Karpas-422 (cell line): ENCODE measurements around the gene WDR64. TPM values are rescaled to one million over a fixed set of nuclear protein-coding genes. Genes with fewer than 3 reads are reported as not detected.

Experiments used
- DNase-seq: peaks from one replicate; pipeline ENCODE4 v3.0.0-alpha.2; 2015
- H2AFZ ChIP-seq: fragments of 200-600 bp; sonication (generic); 2 replicates; pipeline ENCODE4 v1.6.1; 2014; ENCODE audit warnings: antibody characterized with exemption, low read length, mixed read lengths
- H3K27ac ChIP-seq: fragments of 200-600 bp; sonication (generic); 2 replicates; pipeline ENCODE4 v1.5.1; 2014; ENCODE audit warnings: mild to moderate bottlenecking, low read length, moderate library complexity
- H3K27me3 ChIP-seq: fragments of 200-600 bp; sonication (generic); 2 replicates; pipeline ENCODE4 v1.6.1; 2014; ENCODE audit warnings: low read length, mixed read lengths
- H3K36me3 ChIP-seq: fragments of 200-600 bp; sonication (generic); 2 replicates; pipeline ENCODE4 v1.6.1; 2014; ENCODE audit warnings: low read length, mixed read lengths; ENCODE audit not compliant: insufficient read depth
- H3K4me1 ChIP-seq: fragments of 200-600 bp; sonication (generic); 2 replicates; pipeline ENCODE4 v1.6.1; 2014; ENCODE audit warnings: mild to moderate bottlenecking, low read length, mixed read lengths
- H3K4me2 ChIP-seq: fragments of 200-600 bp; sonication (generic); 2 replicates; pipeline ENCODE4 v1.6.1; 2014; ENCODE audit warnings: low read length, low read depth, mild to moderate bottlenecking; ENCODE audit not compliant: poor library complexity, severe bottlenecking
- H3K4me3 ChIP-seq: fragments of 200-600 bp; sonication (generic); 2 replicates; pipeline ENCODE4 v1.5.1; 2014; ENCODE audit warnings: mild to moderate bottlenecking, antibody characterized with exemption, low read length, mixed read lengths
- H3K79me2 ChIP-seq: fragments of 200-600 bp; sonication (generic); 2 replicates; pipeline ENCODE4 v1.6.1; 2014; ENCODE audit warnings: mild to moderate bottlenecking, low read length, mixed read lengths
- H3K9ac ChIP-seq: fragments of 200-600 bp; sonication (generic); 2 replicates; pipeline ENCODE4 v1.6.0; 2014; ENCODE audit warnings: low read length
- H3K9me2 ChIP-seq: fragments of 200-600 bp; sonication (generic), shearing (Covaris generic); replicated peaks from 2 replicates; pipeline ENCODE4 v1.6.0; 2014; ENCODE audit warnings: mild to moderate bottlenecking, low read length, moderate library complexity; ENCODE audit not compliant: insufficient read depth
- H3K9me3 ChIP-seq: fragments of 300-700, 200-600 bp; sonication (generic); 2 replicates; pipeline ENCODE4 v1.6.1; 2014; ENCODE audit warnings: low read length, mixed read lengths
- H4K20me1 ChIP-seq: fragments of 200-600 bp; sonication (generic); 2 replicates; pipeline ENCODE4 v1.6.1; 2014; ENCODE audit warnings: mild to moderate bottlenecking, antibody characterized with exemption, low read length, low read depth; ENCODE audit not compliant: insufficient read depth
- total RNA-seq: library from RNA; depleted of rRNA; stranded (reverse); fragments of >200 nt; shearing (Covaris generic); gene quantifications from 2 replicates; pipeline ENCODE4 v1.2.3, GENCODE V29; 2014; ENCODE audit warnings: low replicate concordance

Gene WDR64
- total RNA-seq, 1 experiment from 2014 or later: not detected

- H3K79me2 ChIP-seq: no peaks in the 10 kb centered on the region
- H3K4me2 ChIP-seq: no peak overlapping the region
- no peak overlapping the region for H3K9ac ChIP-seq
- no peak overlapping the region for H3K27ac ChIP-seq
- H3K36me3 ChIP-seq: no peaks in the 10 kb centered on the region
- no peak overlapping the region for H2AFZ ChIP-seq
- no peak for DNase-seq
- no peaks in the 10 kb centered on the region for H3K4me1 ChIP-seq
- no peaks in the 10 kb centered on the region for H3K27me3 ChIP-seq
- H3K9me3 ChIP-seq: no peaks in the 10 kb centered on the region
- no peak overlapping the region for H3K4me3 ChIP-seq
- H4K20me1 ChIP-seq: no peaks in the 10 kb centered on the region
- H3K9me2 ChIP-seq: no peaks in the 10 kb centered on the region
Measured at GRCh38 chr1:241695246-241696171, 43.4 kb downstream of the WDR64 start.

- Histone ChIP-seq H3K27me3 (no peaks in the 10 kb centered on the region), H3K27ac (no peak overlapping the region), H3K4me1 (no peaks in the 10 kb centered on the region), H3K9ac (no peak overlapping the region), H3K79me2 (no peaks in the 10 kb centered on the region), H3K9me3 (no peaks in the 10 kb centered on the region), H4K20me1 (no peaks in the 10 kb centered on the region), H3K36me3 (no peaks in the 10 kb centered on the region), H2AFZ (no peak overlapping the region), H3K4me3 (no peak overlapping the region), H3K4me2 (no peak overlapping the region), H3K9me2 (no peaks in the 10 kb centered on the region)
- no peak for DNase-seq
Measured at GRCh38 chr1:241696172-241696814, 44.2 kb downstream of the WDR64 start.

- Histone ChIP-seq H3K79me2 (no peaks in the 10 kb centered on the region), H3K9me2 (no peaks in the 10 kb centered on the region), H3K4me2 (no peak overlapping the region), H3K9ac (no peak overlapping the region), H2AFZ (no peak overlapping the region), H3K27me3 (no peaks in the 10 kb centered on the region), H3K4me1 (no peaks in the 10 kb centered on the region), H3K36me3 (no peaks in the 10 kb centered on the region), H3K9me3 (no peaks in the 10 kb centered on the region), H4K20me1 (no peaks in the 10 kb centered on the region), H3K27ac (no peak overlapping the region), H3K4me3 (no peak overlapping the region)
- no peak for DNase-seq
Measured at GRCh38 chr1:241696815-241697639, 44.9 kb downstream of the WDR64 start.

GRCh38 chr1:241697640-241698018 lies 45.5 kb downstream of the WDR64 start:
- Histone ChIP-seq H3K4me2 (no peak overlapping the region), H3K4me3 (no peak overlapping the region), H3K9me2 (no peaks in the 10 kb centered on the region), H3K27me3 (no peaks in the 10 kb centered on the region), H3K36me3 (no peaks in the 10 kb centered on the region), H4K20me1 (no peaks in the 10 kb centered on the region), H3K4me1 (no peaks in the 10 kb centered on the region), H2AFZ (no peak overlapping the region), H3K79me2 (no peaks in the 10 kb centered on the region), H3K9ac (no peak overlapping the region), H3K9me3 (no peaks in the 10 kb centered on the region), H3K27ac (no peak overlapping the region)
- no peak for DNase-seq

- Histone ChIP-seq H3K9ac (no peak overlapping the region), H2AFZ (no peak overlapping the region), H3K4me1 (no peaks in the 10 kb centered on the region), H3K4me2 (no peak overlapping the region), H3K4me3 (no peak overlapping the region), H3K79me2 (no peaks in the 10 kb centered on the region), H3K27me3 (no peaks in the 10 kb centered on the region), H3K9me2 (no peaks in the 10 kb centered on the region), H4K20me1 (no peaks in the 10 kb centered on the region), H3K9me3 (no peaks in the 10 kb centered on the region), H3K36me3 (no peaks in the 10 kb centered on the region), H3K27ac (no peak overlapping the region)
- DNase-seq: no peak
Measured at GRCh38 chr1:241698177-241698576, 46.1 kb downstream of the WDR64 start.

- H2AFZ ChIP-seq: no peak overlapping the region
- H4K20me1 ChIP-seq: no peaks in the 10 kb centered on the region
- H3K79me2 ChIP-seq: no peaks in the 10 kb centered on the region
- H3K36me3 ChIP-seq: no peaks in the 10 kb centered on the region
- H3K9me2 ChIP-seq: no peaks in the 10 kb centered on the region
- H3K9me3 ChIP-seq: no peaks in the 10 kb centered on the region
- H3K4me3 ChIP-seq: no peak overlapping the region
- peaks cover 6% of the 10 kb centered on the region; the same call in 1 of the 2 replicates for H3K4me1 ChIP-seq
- H3K4me2 ChIP-seq: no peak overlapping the region
- H3K27ac ChIP-seq: no peak overlapping the region
- no peaks in the 10 kb centered on the region for H3K27me3 ChIP-seq
- H3K9ac ChIP-seq: no peak overlapping the region
- DNase-seq: no peak
Measured at GRCh38 chr1:241701483-241702295, 49.6 kb downstream of the WDR64 start.

GRCh38 chr1:241702442-241703373 lies 50.6 kb downstream of the WDR64 start:
- no peak overlapping the region for H3K4me2 ChIP-seq
- no peak overlapping the region for H2AFZ ChIP-seq
- H3K4me3 ChIP-seq: no peak overlapping the region
- H4K20me1 ChIP-seq: no peaks in the 10 kb centered on the region
- H3K9me3 ChIP-seq: no peaks in the 10 kb centered on the region
- H3K27ac ChIP-seq: no peak overlapping the region
- no peaks in the 10 kb centered on the region for H3K27me3 ChIP-seq
- H3K9me2 ChIP-seq: no peaks in the 10 kb centered on the region
- H3K36me3 ChIP-seq: no peaks in the 10 kb centered on the region
- DNase-seq: no peak
- peaks cover 6% of the 10 kb centered on the region; the same call in 1 of the 2 replicates for H3K4me1 ChIP-seq
- no peaks in the 10 kb centered on the region for H3K79me2 ChIP-seq
- no peak overlapping the region for H3K9ac ChIP-seq
